Glutamatergic neuron (in vitro differentiated cells): Measurements from ENCODE around the gene WDR88. TPM values are rescaled to one million over a fixed set of nuclear protein-coding genes. Genes with fewer than 3 reads are reported as not detected.

Experiments used
- DNase-seq: peaks from one replicate; pipeline ENCODE4 v3.0.0; 2022
- H3K27ac Mint-ChIP-seq: one replicate; pipeline ENCODE4 v1.8.0; 2020; ENCODE audit warnings: mild to moderate bottlenecking, mixed read lengths, inconsistent platforms; ENCODE audit not compliant: unreplicated experiment
- H3K27me3 Mint-ChIP-seq: one replicate; pipeline ENCODE4 v1.8.0; 2020; ENCODE audit warnings: mild to moderate bottlenecking, moderate library complexity, mixed read lengths, inconsistent platforms; ENCODE audit not compliant: unreplicated experiment
- H3K36me3 Mint-ChIP-seq: one replicate; pipeline ENCODE4 v1.8.0; 2020; ENCODE audit warnings: mild to moderate bottlenecking, mixed read lengths, inconsistent platforms; ENCODE audit not compliant: unreplicated experiment
- H3K4me1 Mint-ChIP-seq: one replicate; pipeline ENCODE4 v1.8.0; 2020; ENCODE audit warnings: mild to moderate bottlenecking, low read depth, mixed read lengths, inconsistent platforms; ENCODE audit not compliant: unreplicated experiment
- H3K4me3 Mint-ChIP-seq: one replicate; pipeline ENCODE4 v1.8.0; 2020; ENCODE audit warnings: mild to moderate bottlenecking, mixed read lengths, inconsistent platforms; ENCODE audit not compliant: unreplicated experiment
- H3K9me3 Mint-ChIP-seq: one replicate; pipeline ENCODE4 v1.8.0; 2020; ENCODE audit warnings: mild to moderate bottlenecking, moderate library complexity, mixed read lengths, inconsistent platforms; ENCODE audit not compliant: unreplicated experiment
- total RNA-seq: library from RNA; stranded (reverse); fragmentation: NEBNext Ultra II Directional; extraction: Animal tissue kit (Norgen Biotek cat#: 25700); gene quantifications from one replicate; pipeline ENCODE4 v1.2.1, GENCODE V29; 2021; ENCODE audit not compliant: unreplicated experiment
- TF ChIP-seq, protein P1 (sequence below): fragments of 200-600 bp; sonication (generic); IDR thresholded peaks from one replicate; pipeline ENCODE4 v1.5.0; 2021; ENCODE audit not compliant: partially characterized antibody, unreplicated experiment

Gene WDR88
- total RNA-seq, 1 donor from 2014 or later: not detected

- TF ChIP-seq, protein P1, sequence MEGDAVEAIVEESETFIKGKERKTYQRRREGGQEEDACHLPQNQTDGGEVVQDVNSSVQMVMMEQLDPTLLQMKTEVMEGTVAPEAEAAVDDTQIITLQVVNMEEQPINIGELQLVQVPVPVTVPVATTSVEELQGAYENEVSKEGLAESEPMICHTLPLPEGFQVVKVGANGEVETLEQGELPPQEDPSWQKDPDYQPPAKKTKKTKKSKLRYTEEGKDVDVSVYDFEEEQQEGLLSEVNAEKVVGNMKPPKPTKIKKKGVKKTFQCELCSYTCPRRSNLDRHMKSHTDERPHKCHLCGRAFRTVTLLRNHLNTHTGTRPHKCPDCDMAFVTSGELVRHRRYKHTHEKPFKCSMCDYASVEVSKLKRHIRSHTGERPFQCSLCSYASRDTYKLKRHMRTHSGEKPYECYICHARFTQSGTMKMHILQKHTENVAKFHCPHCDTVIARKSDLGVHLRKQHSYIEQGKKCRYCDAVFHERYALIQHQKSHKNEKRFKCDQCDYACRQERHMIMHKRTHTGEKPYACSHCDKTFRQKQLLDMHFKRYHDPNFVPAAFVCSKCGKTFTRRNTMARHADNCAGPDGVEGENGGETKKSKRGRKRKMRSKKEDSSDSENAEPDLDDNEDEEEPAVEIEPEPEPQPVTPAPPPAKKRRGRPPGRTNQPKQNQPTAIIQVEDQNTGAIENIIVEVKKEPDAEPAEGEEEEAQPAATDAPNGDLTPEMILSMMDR: no peak
- peaks cover 19% of the 10 kb centered on the region for H3K27me3 Mint-ChIP-seq
- H3K9me3 Mint-ChIP-seq: peaks cover 11% of the 10 kb centered on the region
- H3K4me1 Mint-ChIP-seq: peaks cover 2% of the 10 kb centered on the region
- H3K36me3 Mint-ChIP-seq: peaks cover 27% of the 10 kb centered on the region
- no peak overlapping the region for H3K27ac Mint-ChIP-seq
- no peak overlapping the region for H3K4me3 Mint-ChIP-seq
- DNase-seq: no peak
These were observed 93.0 kb downstream of the WDR88 start for GRCh38 chr19:33224694-33225457.

Other genes starting within 250 kb of the WDR88 start
- gene CEP89, start 160.2 kb upstream of the WDR88 start, total RNA-seq: 42.5 TPM
- gene FAAP24, start 159.9 kb upstream of the WDR88 start, total RNA-seq: 1.4 TPM
- gene RHPN2, start 67.2 kb upstream of the WDR88 start, total RNA-seq: 1.8 TPM
- 8.8 TPM for gene GPATCH1, start 50.9 kb upstream of the WDR88 start, total RNA-seq
- gene LRP3, start 62.2 kb downstream of the WDR88 start, total RNA-seq: 46.9 TPM
- not detected for gene SLC7A10, start 93.7 kb downstream of the WDR88 start, total RNA-seq
- gene CEBPA, start 170.4 kb downstream of the WDR88 start, total RNA-seq: 0.66 TPM
- 75.1 TPM for gene CEBPG, start 241.6 kb downstream of the WDR88 start, total RNA-seq